ENCODE measurements around the gene MRPL4. TPM values are rescaled to one million over a fixed set of nuclear protein-coding genes. Genes with fewer than 3 reads are reported as not detected.

The MRPL4 gene
- total and polyA plus RNA-seq, 2 of the 13 experiments (the other 11 are each of a cell fraction or from before 2014, with no cell fraction given), result 40.6 to 42.5 TPM

GRCh38 chr19:10251792-10252694, at the start of gene MRPL4 (continued):
- TF ChIP-seq AKNA (CRISPR knock-in tag; IDR thresholded peaks at IDR 0.05; ENCODE audit: borderline replicate concordance) (no peak), ZSCAN5A (CRISPR knock-in tag; IDR thresholded peaks at IDR 0.05; ENCODE audit: borderline replicate concordance) (0 out of 2 replicates have a peak, but pooled peaks have one; percentile 40), ZNF276 (CRISPR knock-in tag; IDR thresholded peaks at IDR 0.05; ENCODE audit: low read depth) (no peak), E2F1 (CRISPR knock-in tag; IDR thresholded peaks at IDR 0.05) (peak; percentile 77; the same call in 1 of the 2 replicates), IRF9 (CRISPR knock-in tag; IDR thresholded peaks at IDR 0.05; ENCODE audit: borderline replicate concordance) (peak; percentile 87; the same call in 1 of the 2 replicates), TFAP4 (IDR thresholded peaks at IDR 0.05; ENCODE audit: borderline replicate concordance, low read depth) (peak; percentile 38; the same call in 1 of the 2 replicates), CBX2 (IDR thresholded peaks at IDR 0.05; ENCODE audit: low read depth, low read length) (no peak), CBX2 (CRISPR knock-in tag; IDR thresholded peaks at IDR 0.05; ENCODE audit: low read depth) (no peak), HCFC1 (IDR thresholded peaks at IDR 0.05; ENCODE audit: low read depth, low read length) (peak; percentile 72), ZNF329 (CRISPR knock-in tag; IDR thresholded peaks at IDR 0.05; ENCODE audit: low read depth) (peak; percentile 27; the same call in 1 of the 2 replicates), ZBTB34 (CRISPR knock-in tag; IDR thresholded peaks at IDR 0.05) (0 out of 2 replicates have a peak, but pooled peaks have one; percentile 43), ZNF263 (CRISPR knock-in tag; IDR thresholded peaks at IDR 0.05) (no peak; the same call in 1 of the 2 replicates), ZNF891 (CRISPR knock-in tag; IDR thresholded peaks at IDR 0.05) (0 out of 2 replicates have a peak, but pooled peaks have one; percentile 13)

All from HepG2 (cell line).